HG03097 (cell line): ENCODE measurements around the gene ELMO1.

Experiments used
- ATAC-seq: cut with Tn5 transposase; IDR thresholded peaks from one replicate; pipeline ENCODE4 v1.9.1; 2021; ENCODE audit not compliant: unreplicated experiment, low FRiP score

The ELMO1 gene

DNA sequence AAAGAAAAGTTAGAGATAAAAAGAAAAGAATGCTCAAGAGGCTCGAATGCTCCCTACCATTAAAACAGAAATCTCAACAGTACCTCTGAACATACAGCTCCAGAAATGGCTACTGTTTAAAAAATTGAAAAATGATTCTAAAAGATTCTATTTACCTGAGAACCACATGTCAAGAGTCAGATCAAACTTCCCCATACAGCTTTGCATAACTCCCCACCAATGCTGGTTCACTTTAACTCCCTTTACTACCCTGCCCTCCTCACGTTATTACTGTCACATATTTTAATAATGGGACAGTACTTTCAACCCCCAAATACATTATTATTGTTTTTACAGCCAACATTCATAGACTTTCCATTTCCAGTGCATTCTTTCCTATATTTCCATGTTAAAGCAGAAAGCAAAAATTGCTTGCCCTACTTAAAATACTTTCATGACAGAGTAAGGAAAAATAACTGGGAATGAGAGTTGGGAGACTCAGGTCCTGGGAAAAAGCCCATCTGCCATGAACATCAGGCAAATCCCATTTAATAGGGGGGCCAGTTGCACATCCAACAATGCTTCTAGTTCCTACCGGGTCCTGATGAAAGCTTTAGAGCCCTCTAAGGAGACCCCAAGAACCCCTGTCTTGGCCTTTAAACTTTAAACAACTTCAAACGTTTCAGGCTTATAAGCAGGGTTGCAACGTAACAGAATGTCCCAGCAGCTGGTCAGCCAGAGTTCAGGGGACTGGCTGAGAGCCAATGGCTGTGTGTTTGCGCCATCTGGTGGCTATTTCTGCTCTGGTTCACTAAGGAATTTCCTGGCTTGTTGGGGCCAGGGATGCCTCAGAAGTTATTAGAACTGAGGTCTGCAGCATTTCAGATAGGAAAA is 247.4 kb downstream of the ELMO1 start:
- ATAC-seq: no peak

DNA sequence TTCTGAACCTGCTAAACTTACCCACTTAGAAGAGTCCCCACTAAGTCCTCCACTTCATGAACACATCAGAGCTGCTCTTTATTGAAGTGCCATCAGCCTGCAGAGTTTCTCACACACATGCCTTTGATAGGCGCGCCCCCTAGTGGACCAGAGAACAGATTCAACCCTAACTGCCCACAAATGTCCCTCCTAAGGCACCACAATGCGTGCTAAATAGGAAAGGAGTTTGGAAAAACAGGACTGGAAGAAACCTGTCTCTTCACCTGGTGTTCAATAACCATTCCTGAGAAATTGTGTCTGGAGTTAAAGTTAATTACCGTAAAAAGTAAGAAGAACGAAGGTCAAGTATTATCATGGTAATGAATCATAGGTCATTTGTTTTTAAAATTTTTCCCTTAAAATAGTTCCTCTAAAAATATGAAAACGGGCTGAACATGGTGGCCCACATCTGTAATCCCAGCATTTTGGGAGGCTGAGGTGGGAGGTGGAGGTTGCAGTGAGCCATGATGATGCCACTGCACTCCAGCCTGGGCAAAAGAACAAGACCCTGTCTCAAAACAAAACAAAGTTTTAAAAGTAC is 249.7 kb downstream of the ELMO1 start:
- ATAC-seq: peak; percentile 49

DNA sequence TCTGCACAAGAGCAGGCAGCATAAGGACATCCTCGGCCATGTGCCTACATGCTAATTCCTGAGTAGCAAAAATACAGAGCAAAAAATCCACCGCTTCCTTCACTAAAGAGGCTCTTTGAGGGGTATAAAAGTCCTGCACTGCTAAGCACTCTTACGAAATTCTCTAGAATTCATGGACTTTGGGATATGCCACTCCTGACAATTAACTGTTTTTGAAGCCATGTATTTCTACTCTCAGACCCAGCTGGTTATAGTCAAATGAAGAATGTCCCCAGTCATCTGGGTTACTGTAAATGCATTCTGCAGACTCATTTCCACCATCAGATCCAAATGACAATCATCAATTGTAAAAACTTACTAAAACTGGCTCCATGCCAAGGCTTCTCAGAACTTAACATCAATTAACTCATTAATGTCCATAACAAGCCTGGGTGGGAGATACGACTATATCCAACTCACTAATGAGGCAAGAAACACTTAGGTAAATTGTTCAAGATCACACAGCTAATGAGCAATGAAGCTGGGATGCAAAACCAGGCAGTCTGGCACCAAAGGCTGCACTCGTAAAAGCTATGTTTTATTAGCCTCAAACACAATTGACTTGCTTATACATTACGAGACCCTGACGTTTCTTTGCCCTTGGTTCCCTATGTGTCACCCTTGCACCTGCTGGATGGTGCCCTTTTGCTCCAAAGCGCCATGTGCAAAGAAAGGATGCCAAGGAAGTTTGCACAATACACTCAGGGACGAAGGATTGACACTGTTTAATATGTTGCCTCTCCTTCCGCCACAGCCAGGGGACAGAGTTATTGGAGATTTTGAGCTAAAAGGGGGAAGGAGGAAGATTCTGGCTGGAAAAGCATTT is 250.4 kb downstream of the ELMO1 start:
- ATAC-seq: no peak

DNA sequence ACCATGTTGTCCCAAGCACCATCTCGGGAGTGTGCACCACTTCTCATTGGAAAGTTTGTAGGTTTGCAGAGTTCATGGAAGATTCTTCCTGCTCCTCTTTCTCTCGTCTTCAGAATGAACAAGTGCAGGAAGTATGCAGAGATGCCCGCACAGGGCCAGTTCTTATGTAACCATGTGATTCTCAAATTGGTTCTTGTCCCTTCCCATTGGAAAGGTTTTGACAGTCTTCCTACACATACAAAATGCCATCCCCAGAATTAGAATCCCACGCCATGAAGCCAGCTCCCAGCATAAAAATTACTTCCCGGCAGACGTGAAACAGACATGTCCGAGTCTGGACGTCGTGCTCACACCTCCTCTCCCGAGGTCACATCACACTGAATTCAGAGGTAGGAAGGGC is 251.6 kb downstream of the ELMO1 start:
- ATAC-seq: no peak

DNA sequence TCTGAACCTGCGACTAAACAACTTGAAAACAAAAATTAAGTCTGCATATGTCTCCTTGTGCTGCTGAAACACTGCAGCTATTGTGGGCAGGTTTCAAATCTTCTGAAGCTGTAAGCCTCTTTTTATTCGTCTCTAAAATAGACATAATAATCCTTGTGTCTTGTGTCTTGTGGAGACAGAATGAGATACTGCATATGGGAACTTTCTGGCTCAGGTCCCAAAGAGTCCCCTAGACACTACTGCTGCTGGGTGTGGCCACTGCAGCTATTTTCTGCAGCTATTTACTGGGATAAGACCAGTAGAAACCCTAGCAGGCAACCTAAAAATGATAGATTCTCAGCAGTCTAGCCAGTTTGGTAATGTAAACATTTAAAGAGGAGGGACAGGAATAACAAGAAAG is 252.0 kb downstream of the ELMO1 start:
- ATAC-seq: no peak

DNA sequence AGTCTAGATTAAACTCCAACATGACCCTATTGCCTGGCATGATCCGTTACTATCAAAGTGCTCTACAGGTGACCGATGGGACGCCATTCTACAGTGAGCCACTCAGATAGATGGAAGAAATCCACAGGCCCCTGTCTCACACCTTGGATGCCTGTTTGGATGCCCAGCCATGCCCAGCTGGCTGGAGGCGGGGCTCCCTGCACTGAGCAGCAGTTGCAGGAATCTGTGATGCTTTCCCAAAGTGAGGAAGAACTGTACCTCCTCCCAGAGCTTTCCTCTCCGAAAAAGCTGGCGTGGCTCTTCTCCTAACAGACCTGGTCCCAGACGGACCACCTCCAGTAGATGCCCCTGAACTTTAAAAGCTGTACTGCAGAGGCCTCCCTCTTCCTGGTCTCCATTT is 253.3 kb downstream of the ELMO1 start:
- no peak for ATAC-seq

DNA sequence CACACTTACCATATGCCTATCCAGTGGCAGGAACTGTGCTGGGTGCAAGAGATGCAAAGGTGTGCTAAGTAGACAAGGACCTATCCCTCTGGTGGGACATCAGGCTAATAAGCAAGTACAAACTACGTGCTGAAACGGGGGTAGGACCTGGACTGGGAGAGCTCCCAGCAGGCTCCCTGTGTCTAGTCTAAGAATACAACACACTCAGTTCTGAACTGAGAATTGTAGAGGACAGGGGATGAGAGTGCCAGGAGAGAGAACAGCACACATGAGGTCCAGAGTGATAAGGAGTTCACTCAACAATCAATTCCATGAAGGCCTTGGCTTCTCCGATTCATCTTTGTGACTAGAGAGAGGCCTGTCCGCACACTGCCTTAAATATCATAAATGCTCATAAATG is 253.7 kb downstream of the ELMO1 start:
- no peak for ATAC-seq

DNA sequence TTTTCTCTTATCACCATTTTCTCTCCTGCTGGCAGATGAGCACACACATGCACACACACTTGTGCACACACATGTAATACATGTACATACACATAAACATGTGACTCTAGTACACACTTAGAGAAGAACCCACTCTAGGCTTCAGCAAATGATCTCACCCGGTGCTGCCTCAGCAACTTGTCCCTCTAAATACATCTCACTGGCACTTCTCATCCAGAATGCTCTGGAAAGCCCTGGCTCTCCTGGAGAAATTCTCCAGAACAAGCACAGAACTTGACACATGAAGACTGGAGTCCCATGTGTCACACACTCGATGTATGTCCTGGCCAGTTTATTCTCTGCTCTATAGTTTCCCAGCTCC is 254.9 kb downstream of the ELMO1 start:
- ATAC-seq: no peak

DNA sequence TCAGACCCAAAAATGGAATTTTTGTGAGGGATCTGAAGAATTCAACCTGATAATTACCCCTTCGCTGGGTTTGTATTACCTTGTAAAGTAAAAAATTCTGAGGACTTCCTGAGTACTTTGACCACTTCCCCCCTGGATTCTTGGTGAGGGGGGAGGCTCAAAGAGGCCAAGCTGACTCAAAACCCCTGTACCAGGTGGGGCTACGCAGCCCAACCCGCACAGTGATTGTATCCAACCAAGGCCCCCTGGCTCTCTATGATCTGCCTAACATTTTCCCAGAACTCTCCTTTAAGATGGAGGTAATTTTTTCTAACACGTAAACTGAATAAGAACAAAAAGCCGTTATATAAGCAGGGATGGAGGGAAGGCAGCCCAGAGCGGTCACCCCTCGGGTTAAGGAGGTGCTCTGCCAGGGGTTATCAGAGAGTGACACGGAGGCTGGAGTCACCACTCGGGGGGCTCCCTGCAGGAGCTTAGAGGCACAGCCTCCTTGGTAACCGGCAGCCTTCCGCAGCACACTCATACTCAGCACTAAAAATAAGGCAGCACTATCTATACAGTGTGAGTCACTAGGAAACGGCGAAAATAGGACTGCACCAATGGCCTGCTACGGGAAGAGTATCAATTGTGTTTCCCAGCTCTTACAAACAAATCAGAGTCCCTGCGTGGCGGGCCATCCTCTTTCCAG is 255.4 kb downstream of the ELMO1 start:
- no peak for ATAC-seq

DNA sequence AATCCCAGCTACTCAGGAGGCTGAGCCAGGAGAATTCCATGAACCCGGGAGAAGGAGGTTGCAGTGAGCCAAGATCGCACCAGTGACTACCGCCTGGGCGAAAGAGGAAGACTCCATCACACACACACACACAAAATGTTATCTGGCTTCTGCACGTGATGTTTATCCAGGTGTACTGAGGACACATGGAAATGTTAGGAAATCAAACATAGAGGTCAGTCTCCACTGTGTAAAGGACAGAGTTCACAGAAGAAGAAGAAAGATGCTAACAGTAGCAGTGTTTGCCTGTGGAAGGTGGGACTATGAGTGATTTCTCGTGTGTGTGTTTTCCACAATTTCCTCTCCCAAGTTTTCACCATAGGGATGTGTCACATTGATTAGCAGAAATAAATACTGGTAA is 256.9 kb downstream of the ELMO1 start:
- no peak for ATAC-seq

DNA sequence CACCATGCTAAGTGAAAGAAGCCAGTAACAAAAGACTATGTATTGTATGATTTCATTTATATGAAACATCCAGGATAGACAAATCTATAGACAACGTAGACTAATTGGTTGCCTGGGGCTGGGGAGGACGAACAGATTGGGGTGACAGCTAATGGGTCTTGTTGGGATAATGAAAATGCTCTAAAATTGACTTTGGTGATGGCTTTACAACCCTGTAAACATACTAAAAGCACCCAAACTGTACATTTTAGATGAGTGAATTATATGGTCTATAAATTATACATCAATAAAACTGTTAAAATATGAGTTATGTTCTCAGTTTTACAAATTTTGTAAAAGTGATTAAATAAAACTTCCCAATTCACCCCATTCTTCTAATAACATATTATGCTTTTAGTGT is 261.5 kb downstream of the ELMO1 start:
- ATAC-seq: no peak

DNA sequence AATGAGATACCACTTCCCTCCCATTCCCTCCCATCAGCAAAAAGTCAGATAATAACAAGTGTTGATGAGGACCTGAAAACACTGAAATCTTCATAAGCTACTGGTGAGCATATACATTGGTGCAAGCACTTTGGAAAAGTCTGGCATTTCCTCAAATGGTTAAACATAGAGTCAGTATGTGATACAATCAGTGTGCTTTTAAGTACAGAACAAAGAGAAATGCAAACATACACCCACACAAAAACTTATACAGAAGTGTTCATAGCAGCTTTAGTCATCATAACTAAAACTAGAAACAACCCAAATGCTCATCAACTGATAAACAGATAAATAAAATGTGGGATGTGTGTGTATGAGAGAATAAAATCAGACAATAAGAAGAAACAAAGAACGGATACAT is 261.9 kb downstream of the ELMO1 start:
- no peak for ATAC-seq

DNA sequence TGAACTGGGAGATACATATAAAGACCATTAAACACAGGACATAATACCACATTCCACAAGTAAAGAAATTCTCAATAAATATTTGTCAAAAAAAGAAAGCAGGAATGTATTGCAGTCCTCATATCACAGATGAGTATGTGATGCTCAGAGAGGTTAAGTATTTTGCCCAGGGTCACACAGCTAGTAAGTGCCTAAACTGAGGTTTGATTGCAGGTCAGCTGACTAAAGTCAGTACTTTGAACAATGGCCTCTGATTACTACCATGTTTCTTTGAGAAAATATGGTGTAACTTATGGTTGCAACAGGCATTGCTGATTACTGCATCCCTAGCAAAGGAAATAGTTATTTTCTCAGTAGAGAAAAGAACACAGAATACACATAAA is 267.1 kb downstream of the ELMO1 start:
- ATAC-seq: no peak

DNA sequence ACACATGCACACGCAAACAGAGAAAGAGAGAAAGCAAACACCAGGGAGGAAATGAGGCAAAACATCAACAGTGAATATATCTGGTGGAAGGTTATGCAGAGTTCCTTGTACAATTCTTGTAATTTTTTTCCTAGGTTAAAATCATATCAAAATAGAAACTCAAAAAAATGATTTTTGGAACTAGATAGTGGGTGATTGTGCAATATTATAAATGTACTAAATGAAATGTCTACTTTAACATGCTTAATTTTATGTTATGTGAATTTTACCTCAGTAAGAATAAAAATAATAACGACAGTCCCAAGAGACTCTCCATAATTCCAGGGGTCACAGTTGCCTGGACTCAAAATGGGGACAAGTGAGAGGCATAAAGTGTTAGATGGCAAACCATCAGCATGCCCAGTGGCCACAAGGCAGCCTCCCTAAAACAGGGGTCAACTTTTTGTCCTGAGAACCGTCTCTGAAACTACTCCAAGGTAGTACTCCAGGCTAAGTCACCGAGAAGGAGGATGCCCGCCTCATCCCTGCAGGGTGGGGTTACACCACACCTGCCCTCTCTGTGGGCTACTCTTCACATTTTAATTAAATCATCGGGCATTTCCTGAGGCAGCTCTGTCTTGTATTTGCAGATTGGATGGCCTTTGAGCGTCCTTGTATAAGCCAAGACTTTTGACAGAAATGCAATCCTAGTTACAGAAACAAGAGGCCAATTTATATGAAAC is 267.7 kb downstream of the ELMO1 start:
- no peak for ATAC-seq

DNA sequence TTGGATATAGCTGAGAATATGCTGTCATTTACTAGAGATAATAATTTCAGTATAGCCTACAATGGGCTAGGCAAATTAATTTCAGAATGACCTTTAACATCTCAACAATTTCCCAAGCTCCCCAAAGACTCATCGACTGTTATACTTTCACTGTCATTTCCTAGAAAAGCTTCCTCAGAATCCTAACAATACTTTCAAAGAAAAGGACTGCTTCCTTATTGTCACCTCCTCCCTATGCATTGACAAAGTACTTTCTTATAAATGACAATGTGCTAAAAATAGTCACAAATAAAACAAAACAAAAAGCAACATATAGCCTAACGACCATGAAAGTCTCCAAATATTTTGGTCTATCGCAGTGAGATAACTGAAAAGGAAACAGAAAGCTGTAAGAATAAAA is 272.6 kb downstream of the ELMO1 start:
- no peak for ATAC-seq

DNA sequence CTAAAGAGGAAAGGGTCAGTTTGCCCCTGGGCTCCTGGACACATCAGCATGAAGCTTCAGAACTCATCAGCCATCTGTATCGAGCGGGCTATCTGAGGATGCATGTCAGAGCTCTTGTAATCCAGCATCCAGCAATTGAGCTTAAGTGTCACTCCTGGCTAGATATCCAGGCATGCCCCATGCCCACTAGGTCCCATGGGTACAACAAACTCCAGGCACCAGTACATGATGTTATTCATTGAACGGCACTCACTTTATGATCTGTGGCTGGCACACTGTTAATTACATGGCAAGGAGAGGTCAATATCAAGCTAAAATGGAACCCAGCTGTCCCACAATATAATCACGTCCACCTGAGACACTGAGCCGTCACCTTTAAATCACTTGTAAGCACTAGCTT is 274.2 kb downstream of the ELMO1 start:
- ATAC-seq: no peak

DNA sequence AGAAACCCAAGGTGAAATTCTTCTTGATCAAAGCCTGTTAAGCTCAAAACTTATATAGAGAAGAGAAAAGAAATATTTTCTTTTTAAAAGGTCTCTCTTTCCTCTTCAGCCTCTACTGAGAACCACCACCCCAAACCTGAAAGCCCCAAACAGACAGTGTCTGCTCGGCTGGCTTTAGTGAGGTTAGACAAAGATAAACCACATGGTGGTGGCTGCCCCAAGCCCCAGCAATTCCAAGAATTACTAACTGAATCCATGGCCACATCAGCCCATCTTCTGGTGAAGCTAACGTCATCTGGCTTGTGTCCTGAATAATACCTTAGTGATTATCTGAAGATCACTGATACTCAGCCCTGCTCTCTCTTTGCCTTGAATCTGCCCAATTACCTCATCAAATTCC is 275.0 kb downstream of the ELMO1 start:
- no peak for ATAC-seq

DNA sequence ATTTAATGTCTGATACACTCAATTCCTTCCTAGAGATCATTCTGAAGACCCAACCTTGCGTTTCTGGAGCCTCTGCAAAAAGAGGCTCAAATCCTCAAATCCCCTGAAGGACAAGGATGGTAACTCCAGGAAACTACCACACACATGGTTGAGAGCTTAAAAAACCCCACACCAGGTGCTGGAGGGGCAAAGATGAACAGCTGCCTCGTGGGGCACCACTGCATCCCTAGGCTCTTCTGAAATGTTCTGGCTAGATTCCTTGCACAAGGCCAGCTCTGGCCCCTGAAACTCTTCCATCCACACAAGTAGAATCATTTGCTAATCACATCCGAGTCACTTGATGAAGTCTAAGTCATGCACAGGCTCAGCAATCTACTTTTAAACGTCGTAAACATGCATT is 286.6 kb downstream of the ELMO1 start:
- no peak for ATAC-seq

DNA sequence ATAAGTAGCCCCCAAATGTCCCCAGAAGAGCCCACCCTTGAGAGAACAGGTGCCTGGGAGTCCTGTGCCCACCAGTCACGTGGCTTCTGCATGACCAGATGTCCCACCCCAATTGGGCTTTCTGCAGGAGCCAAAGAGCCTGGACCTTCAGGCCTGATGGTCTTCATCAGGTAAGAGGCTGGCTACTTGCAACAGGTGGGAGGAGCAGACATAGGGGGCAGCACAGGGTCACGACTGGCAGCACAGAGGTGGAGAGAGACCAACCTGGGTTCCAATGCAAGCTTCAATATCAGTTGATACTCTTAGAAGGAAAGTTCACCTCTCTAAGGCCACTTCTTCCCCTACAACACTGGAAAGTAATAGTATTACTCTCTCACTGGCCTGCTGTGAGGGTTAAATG is 288.0 kb downstream of the ELMO1 start:
- no peak for ATAC-seq

DNA sequence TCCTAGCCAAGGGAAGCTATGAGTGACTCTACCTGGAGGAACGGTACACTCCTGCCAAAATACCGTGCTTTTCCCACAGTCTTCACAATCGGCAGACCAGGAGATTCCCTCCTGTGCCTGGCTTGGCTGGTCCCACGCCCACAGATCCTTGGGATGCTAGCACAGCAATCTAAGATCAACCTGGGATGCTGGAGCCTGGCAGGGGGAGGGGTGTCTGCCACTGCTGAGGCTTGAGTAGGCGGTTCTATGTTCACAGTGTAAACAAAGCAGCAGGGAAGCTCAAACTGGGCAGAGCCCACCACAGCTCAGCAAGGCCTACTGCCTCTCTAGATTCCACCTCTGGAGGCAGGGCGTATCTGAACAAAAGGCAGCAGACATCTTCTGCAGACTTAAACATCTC is 295.3 kb downstream of the ELMO1 start:
- ATAC-seq: no peak
